C4-2B (cell line): Measurements from ENCODE around the gene GFRA1.

Experiments
- ZFX ChIP-seq: fragments of 450-650 bp; IDR thresholded peaks from 2 replicates; pipeline ENCODE4 v1.6.1; 2017
- TF ChIP-seq, protein P1 (sequence below): fragments of 450-650 bp; conservative IDR thresholded peaks from 2 replicates; pipeline ENCODE4 v1.5.1; 2017; ENCODE audit warnings: mild to moderate bottlenecking

DNA sequence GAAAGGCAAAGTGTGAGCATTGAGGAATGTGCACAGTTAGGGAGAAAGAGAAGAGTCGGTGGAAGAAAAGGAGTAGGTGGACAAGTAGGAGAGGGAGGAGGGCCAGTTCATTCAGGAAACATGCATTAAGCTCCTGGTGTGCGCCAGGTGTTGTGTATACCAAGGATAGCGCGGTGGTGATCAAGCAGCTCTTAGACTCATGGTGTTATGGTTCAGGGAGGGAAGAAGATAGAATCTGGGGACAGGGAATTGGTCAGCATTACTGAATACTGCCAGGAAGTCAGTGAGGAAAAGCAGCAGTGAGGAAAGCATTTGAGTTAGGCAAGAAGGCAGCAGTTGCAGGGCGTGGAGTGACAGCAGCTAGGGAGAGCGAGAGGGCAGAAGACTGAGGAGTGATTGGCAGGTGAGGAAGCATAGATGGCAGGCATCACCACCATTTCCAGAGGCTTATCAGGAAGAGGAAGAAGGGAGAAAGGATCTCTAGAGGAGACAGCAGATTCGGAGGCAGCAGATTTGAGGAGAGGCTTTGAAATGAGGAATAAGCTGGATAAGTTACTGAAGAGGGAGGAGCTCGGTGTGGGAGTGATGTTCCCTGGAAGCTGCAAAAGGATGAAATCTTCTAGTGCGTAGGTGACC lies 265.6 kb downstream of the GFRA1 start:
- TF ChIP-seq, protein P1, sequence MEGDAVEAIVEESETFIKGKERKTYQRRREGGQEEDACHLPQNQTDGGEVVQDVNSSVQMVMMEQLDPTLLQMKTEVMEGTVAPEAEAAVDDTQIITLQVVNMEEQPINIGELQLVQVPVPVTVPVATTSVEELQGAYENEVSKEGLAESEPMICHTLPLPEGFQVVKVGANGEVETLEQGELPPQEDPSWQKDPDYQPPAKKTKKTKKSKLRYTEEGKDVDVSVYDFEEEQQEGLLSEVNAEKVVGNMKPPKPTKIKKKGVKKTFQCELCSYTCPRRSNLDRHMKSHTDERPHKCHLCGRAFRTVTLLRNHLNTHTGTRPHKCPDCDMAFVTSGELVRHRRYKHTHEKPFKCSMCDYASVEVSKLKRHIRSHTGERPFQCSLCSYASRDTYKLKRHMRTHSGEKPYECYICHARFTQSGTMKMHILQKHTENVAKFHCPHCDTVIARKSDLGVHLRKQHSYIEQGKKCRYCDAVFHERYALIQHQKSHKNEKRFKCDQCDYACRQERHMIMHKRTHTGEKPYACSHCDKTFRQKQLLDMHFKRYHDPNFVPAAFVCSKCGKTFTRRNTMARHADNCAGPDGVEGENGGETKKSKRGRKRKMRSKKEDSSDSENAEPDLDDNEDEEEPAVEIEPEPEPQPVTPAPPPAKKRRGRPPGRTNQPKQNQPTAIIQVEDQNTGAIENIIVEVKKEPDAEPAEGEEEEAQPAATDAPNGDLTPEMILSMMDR = no peak
- no peak for TF ChIP-seq ZFX
